SU-DHL-6 (cell line): ENCODE measurements around the gene CTSK.
"Not testable (repeated sequence)": the region's sequence is repeated elsewhere in the genome, so short reads cannot be mapped to it uniquely, and the experiment has no call there.

Experiments
- CTCF ChIP-seq: fragments of 200-600 bp; sonication (generic); IDR thresholded peaks from one replicate; pipeline ENCODE4 v1.5.1; 2017; ENCODE audit warnings: antibody characterized with exemption, mild to moderate bottlenecking, low read length, moderate library complexity; ENCODE audit not compliant: insufficient read depth, poor library complexity, severe bottlenecking
- EZH2phosphoT487 ChIP-seq: fragments of 200-600 bp; sonication (generic), shearing (Covaris generic); conservative IDR thresholded peaks from 2 replicates; pipeline ENCODE4 v1.6.1; 2018; ENCODE audit warnings: mild to moderate bottlenecking, antibody characterized with exemption, low read length, moderate library complexity, mixed read lengths

GRCh38 chr1:150852734-150853133 is 44.7 kb upstream of the CTSK start:
- TF ChIP-seq CTCF, EZH2phosphoT487: not testable (repeated sequence)
